Stimulated activated naive B cell treated with anti-CD40 and anti-IgM and Interleukin-4, amounts not matched to agents 10 μg/mL and 1 μg/mL and 100 μg/mL, for 72 hours (primary cell): Measurements from ENCODE around the gene SLC30A4.

ENCODE experiments used
- ATAC-seq, 2 donors: fragments of 150-1000 bp; cut with Tn5 transposase; replicated peaks; 2 replicates each; pipeline ENCODE4 v1.10.0; 2021; ENCODE audit warnings: moderate library complexity in 1 of 2
- DNase-seq: peaks from one replicate; pipeline ENCODE4 v3.0.0; 2021
- H3K27ac Mint-ChIP-seq: one replicate; pipeline ENCODE4 v1.8.0; 2022; ENCODE audit warnings: mild to moderate bottlenecking, mixed read lengths
- H3K27me3 Mint-ChIP-seq, 2 donors: one replicate each; pipeline ENCODE4 v1.8.0; 2022; ENCODE audit warnings: mixed read lengths in 2 of 2
- H3K36me3 Mint-ChIP-seq, 2 donors: one replicate each; pipeline ENCODE4 v1.8.0; 2022; ENCODE audit warnings: mixed read lengths in 2 of 2, mild to moderate bottlenecking in 1 of 2
- H3K4me1 Mint-ChIP-seq, 2 donors: one replicate each; pipeline ENCODE4 v1.8.0; 2022; ENCODE audit warnings: mixed read lengths in 2 of 2, mild to moderate bottlenecking in 1 of 2
- H3K4me3 Mint-ChIP-seq, 2 donors: one replicate each; pipeline ENCODE4 v1.8.0; 2022; ENCODE audit warnings: mild to moderate bottlenecking in 2 of 2, mixed read lengths in 2 of 2, moderate library complexity in 1 of 2
- H3K9me3 Mint-ChIP-seq, 2 donors: one replicate each; pipeline ENCODE4 v1.8.0; 2022; ENCODE audit warnings: mixed read lengths in 2 of 2, mild to moderate bottlenecking in 1 of 2

Gene SLC30A4

GRCh38 chr15:45449916-45450867 lies 72.4 kb downstream of the SLC30A4 start:
- H3K27ac Mint-ChIP-seq: peak overlapping the region; percentile 42
- H3K4me3 Mint-ChIP-seq: no peak overlapping the region
- no peak for ATAC-seq
- no peak for DNase-seq
- H3K27me3 Mint-ChIP-seq: peaks cover 0 to 8% of the 10 kb centered on the region in 2 donors
- H3K4me1 Mint-ChIP-seq: peaks cover 17 to 23% of the 10 kb centered on the region in 2 donors
- no peaks in the 10 kb centered on the region for H3K36me3 Mint-ChIP-seq
- H3K9me3 Mint-ChIP-seq: no peaks in the 10 kb centered on the region

GRCh38 chr15:45449395-45449794 lies 73.2 kb downstream of the SLC30A4 start:
- ATAC-seq (no peak), DNase-seq (no peak)
- Mint-ChIP-seq H3K27me3 (peaks cover 6 to 15% of the 10 kb centered on the region in 2 donors), H3K9me3 (no peaks in the 10 kb centered on the region), H3K4me1 (peaks cover 10 to 15% of the 10 kb centered on the region in 2 donors), H3K4me3 (no peak overlapping the region), H3K27ac (no peak overlapping the region), H3K36me3 (no peaks in the 10 kb centered on the region)

GRCh38 chr15:45448066-45448915 lies 74.3 kb downstream of the SLC30A4 start:
- Mint-ChIP-seq H3K27ac (peak overlapping the region; percentile 54), H3K36me3 (no peaks in the 10 kb centered on the region), H3K27me3 (peaks cover 6 to 15% of the 10 kb centered on the region in 2 donors), H3K4me1 (peaks cover 3 to 6% of the 10 kb centered on the region in 2 donors), H3K4me3 (no peak overlapping the region), H3K9me3 (no peaks in the 10 kb centered on the region)
- DNase-seq (no peak), ATAC-seq (peak; percentile 49 to 82)

GRCh38 chr15:45443645-45444044 lies 78.9 kb downstream of the SLC30A4 start:
- Mint-ChIP-seq H3K4me3 (no peak overlapping the region), H3K4me1 (peaks cover 3 to 6% of the 10 kb centered on the region in 2 donors), H3K9me3 (no peaks in the 10 kb centered on the region), H3K27ac (no peak overlapping the region), H3K36me3 (no peaks in the 10 kb centered on the region), H3K27me3 (peaks cover 6 to 7% of the 10 kb centered on the region in 2 donors)
- ATAC-seq: no peak
- DNase-seq: no peak

- H3K27me3 Mint-ChIP-seq: peaks cover 6 to 7% of the 10 kb centered on the region in 2 donors
- no peak overlapping the region for H3K27ac Mint-ChIP-seq
- no peaks in the 10 kb centered on the region for H3K4me1 Mint-ChIP-seq
- no peak for ATAC-seq
- H3K9me3 Mint-ChIP-seq: no peaks in the 10 kb centered on the region
- no peak overlapping the region for H3K4me3 Mint-ChIP-seq
- no peak for DNase-seq
- H3K36me3 Mint-ChIP-seq: no peaks in the 10 kb centered on the region
Observed at GRCh38 chr15:45442507-45443135, 79.9 kb downstream of the SLC30A4 start.

GRCh38 chr15:45441686-45442085 lies 80.9 kb downstream of the SLC30A4 start:
- no peak for ATAC-seq
- peaks cover 6 to 7% of the 10 kb centered on the region in 2 donors for H3K27me3 Mint-ChIP-seq
- no peak overlapping the region for H3K4me3 Mint-ChIP-seq
- no peak for DNase-seq
- H3K9me3 Mint-ChIP-seq: no peaks in the 10 kb centered on the region
- H3K36me3 Mint-ChIP-seq: no peaks in the 10 kb centered on the region
- H3K27ac Mint-ChIP-seq: no peak overlapping the region
- no peaks in the 10 kb centered on the region for H3K4me1 Mint-ChIP-seq

GRCh38 chr15:45441036-45441435 lies 81.5 kb downstream of the SLC30A4 start:
- ATAC-seq: no peak
- no peak for DNase-seq
- Mint-ChIP-seq H3K4me3 (no peak overlapping the region), H3K27ac (no peak overlapping the region), H3K9me3 (no peaks in the 10 kb centered on the region), H3K36me3 (no peaks in the 10 kb centered on the region), H3K27me3 (peaks cover 6 to 7% of the 10 kb centered on the region in 2 donors), H3K4me1 (no peaks in the 10 kb centered on the region)

- no peaks in the 10 kb centered on the region for H3K4me1 Mint-ChIP-seq
- no peak overlapping the region for H3K4me3 Mint-ChIP-seq
- ATAC-seq: no peak
- no peak overlapping the region for H3K27ac Mint-ChIP-seq
- H3K27me3 Mint-ChIP-seq: peaks cover 2 to 3% of the 10 kb centered on the region in 2 donors
- H3K9me3 Mint-ChIP-seq: no peaks in the 10 kb centered on the region
- H3K36me3 Mint-ChIP-seq: no peaks in the 10 kb centered on the region
- no peak for DNase-seq
Observed at GRCh38 chr15:45439521-45440260, 82.9 kb downstream of the SLC30A4 start.

GRCh38 chr15:45435124-45435903 lies 87.2 kb downstream of the SLC30A4 start:
- Mint-ChIP-seq H3K27me3 (peaks cover 0 to 6% of the 10 kb centered on the region in 2 donors), H3K4me3 (no peak overlapping the region), H3K27ac (no peak overlapping the region), H3K36me3 (peaks cover 0 to 2% of the 10 kb centered on the region in 2 donors), H3K4me1 (peaks cover 0 to 7% of the 10 kb centered on the region in 2 donors), H3K9me3 (no peaks in the 10 kb centered on the region)
- ATAC-seq: no peak
- DNase-seq: no peak

GRCh38 chr15:45434078-45434567 lies 88.4 kb downstream of the SLC30A4 start:
- Mint-ChIP-seq H3K36me3 (peaks cover 0 to 2% of the 10 kb centered on the region in 2 donors), H3K9me3 (no peaks in the 10 kb centered on the region), H3K27me3 (peaks cover 0 to 6% of the 10 kb centered on the region in 2 donors), H3K4me1 (peaks cover 0 to 11% of the 10 kb centered on the region in 2 donors), H3K4me3 (no peak overlapping the region), H3K27ac (no peak overlapping the region)
- DNase-seq (no peak), ATAC-seq (no peak)

GRCh38 chr15:45431511-45431910 lies 91.0 kb downstream of the SLC30A4 start:
- Mint-ChIP-seq H3K27me3 (peaks cover 0 to 6% of the 10 kb centered on the region in 2 donors), H3K27ac (no peak overlapping the region), H3K4me1 (peaks cover 0 to 11% of the 10 kb centered on the region in 2 donors), H3K4me3 (no peak overlapping the region), H3K36me3 (peaks cover 0 to 2% of the 10 kb centered on the region in 2 donors), H3K9me3 (no peaks in the 10 kb centered on the region)
- ATAC-seq: no peak
- DNase-seq: no peak

- peaks cover 0 to 6% of the 10 kb centered on the region in 2 donors for H3K27me3 Mint-ChIP-seq
- ATAC-seq (peak; percentile 94 to 95), DNase-seq (peak; percentile 67)
- peaks cover 0 to 2% of the 10 kb centered on the region in 2 donors for H3K36me3 Mint-ChIP-seq
- peaks cover under 1 to 13% of the 10 kb centered on the region in 2 donors for H3K4me1 Mint-ChIP-seq
- H3K4me3 Mint-ChIP-seq: peak overlapping the region; percentile 36 to 75
- no peak overlapping the region for H3K27ac Mint-ChIP-seq
- H3K9me3 Mint-ChIP-seq: no peaks in the 10 kb centered on the region
Observed at GRCh38 chr15:45429941-45430792, 92.4 kb downstream of the SLC30A4 start.
